Stimulated activated CD8-positive, alpha-beta memory T cell treated with anti-CD3 and anti-CD28 coated beads, Interleukin-4, amount 100 ng/mL, for 24 hours (primary cell): ENCODE data around the gene LRPAP1.
"Not testable (repeated sequence)": the region's sequence is repeated elsewhere in the genome, so short reads cannot be mapped to it uniquely, and the experiment has no call there.

ENCODE experiments used
- DNase-seq: peaks from one replicate; pipeline ENCODE4 v3.0.0-alpha.2; 2020; ENCODE audit warnings: low read depth

The LRPAP1 gene

GRCh38 chr4:3562127-3562526, 29.9 kb upstream of the LRPAP1 start:
- DNase-seq: not testable (repeated sequence)

GRCh38 chr4:3560465-3560864, 28.2 kb upstream of the LRPAP1 start:
- DNase-seq: not testable (repeated sequence)

GRCh38 chr4:3559381-3560290, 27.4 kb upstream of the LRPAP1 start:
- DNase-seq: not testable (repeated sequence)

GRCh38 chr4:3558514-3558836, 26.3 kb upstream of the LRPAP1 start:
- not testable (repeated sequence) for DNase-seq

- DNase-seq: not testable (repeated sequence)
These were observed 25.7 kb upstream of the LRPAP1 start for GRCh38 chr4:3557676-3558513.

GRCh38 chr4:3557088-3557492, 24.9 kb upstream of the LRPAP1 start:
- not testable (repeated sequence) for DNase-seq

GRCh38 chr4:3556244-3556867, 24.1 kb upstream of the LRPAP1 start:
- not testable (repeated sequence) for DNase-seq

GRCh38 chr4:3555459-3556070, 23.3 kb upstream of the LRPAP1 start:
- not testable (repeated sequence) for DNase-seq

GRCh38 chr4:3551366-3551765, 19.1 kb upstream of the LRPAP1 start:
- DNase-seq: not testable (repeated sequence)

- not testable (repeated sequence) for DNase-seq
These were observed 18.6 kb upstream of the LRPAP1 start for GRCh38 chr4:3550792-3551325.

GRCh38 chr4:3550041-3550440, 17.8 kb upstream of the LRPAP1 start:
- DNase-seq: not testable (repeated sequence)

- not testable (repeated sequence) for DNase-seq
These were observed 17.4 kb upstream of the LRPAP1 start for GRCh38 chr4:3549694-3550001.

GRCh38 chr4:3548991-3549693, 16.9 kb upstream of the LRPAP1 start:
- DNase-seq: not testable (repeated sequence)

GRCh38 chr4:3546721-3547120, 14.5 kb upstream of the LRPAP1 start:
- not testable (repeated sequence) for DNase-seq

- not testable (repeated sequence) for DNase-seq
These were observed 13.1 kb upstream of the LRPAP1 start for GRCh38 chr4:3545351-3545750.

GRCh38 chr4:3544259-3545025, 12.2 kb upstream of the LRPAP1 start:
- not testable (repeated sequence) for DNase-seq

- not testable (repeated sequence) for DNase-seq
These were observed 11.2 kb upstream of the LRPAP1 start for GRCh38 chr4:3543415-3543814.

- not testable (repeated sequence) for DNase-seq
These were observed 6.7 kb upstream of the LRPAP1 start for GRCh38 chr4:3538906-3539305.

- not testable (repeated sequence) for DNase-seq
These were observed 3.6 kb upstream of the LRPAP1 start for GRCh38 chr4:3535812-3536211.

- no peak for DNase-seq
These were observed 1.2 kb upstream of the LRPAP1 start for GRCh38 chr4:3533423-3533820.
